GM18873 (cell line): ENCODE results near the gene SLC26A1.
A peak's percentile ranks its signal among the peaks of the same experiment; 100 is the strongest.

Experiments used
- ATAC-seq: cut with Tn5 transposase; IDR thresholded peaks from one replicate; pipeline ENCODE4 v1.9.1; 2021; ENCODE audit warnings: mild to moderate bottlenecking, moderate library complexity, moderate number of reproducible peaks; ENCODE audit not compliant: unreplicated experiment, low FRiP score

Gene SLC26A1

GRCh38 chr4:1028574-1029220 is 35.5 kb upstream of the SLC26A1 start:
- no peak for ATAC-seq

GRCh38 chr4:1027915-1028238 is 34.7 kb upstream of the SLC26A1 start:
- no peak for ATAC-seq

- ATAC-seq, result no peak
Observed at GRCh38 chr4:1027219-1027914, 34.2 kb upstream of the SLC26A1 start.

- no peak for ATAC-seq
Observed at GRCh38 chr4:1026115-1026514, 32.9 kb upstream of the SLC26A1 start.

GRCh38 chr4:1024882-1025545 is 31.8 kb upstream of the SLC26A1 start:
- ATAC-seq, result no peak

GRCh38 chr4:1023895-1024740 is 30.9 kb upstream of the SLC26A1 start:
- ATAC-seq, result no peak

- ATAC-seq, result no peak
Observed at GRCh38 chr4:1023075-1023640, 30.0 kb upstream of the SLC26A1 start.

GRCh38 chr4:1022739-1023066 is 29.5 kb upstream of the SLC26A1 start:
- ATAC-seq, result no peak

- ATAC-seq, result no peak
Observed at GRCh38 chr4:1022051-1022738, 29.0 kb upstream of the SLC26A1 start.

- peak; percentile 67 for ATAC-seq
Observed at GRCh38 chr4:1021386-1022050, 28.3 kb upstream of the SLC26A1 start.

GRCh38 chr4:1019729-1020470 is 26.7 kb upstream of the SLC26A1 start:
- no peak for ATAC-seq

GRCh38 chr4:1019320-1019719 is 26.1 kb upstream of the SLC26A1 start:
- no peak for ATAC-seq

- no peak for ATAC-seq
Observed at GRCh38 chr4:1018147-1019020, 25.2 kb upstream of the SLC26A1 start.

GRCh38 chr4:1017706-1018105 is 24.5 kb upstream of the SLC26A1 start:
- ATAC-seq, result no peak

- ATAC-seq, result no peak
Observed at GRCh38 chr4:1017211-1017610, 24.0 kb upstream of the SLC26A1 start.

- no peak for ATAC-seq
Observed at GRCh38 chr4:1015746-1016145, 22.5 kb upstream of the SLC26A1 start.

GRCh38 chr4:1015179-1015578 is 22.0 kb upstream of the SLC26A1 start:
- no peak for ATAC-seq
